ENCODE measurements around the gene NSFL1C. TPM values are rescaled to one million over a fixed set of nuclear protein-coding genes. Genes with fewer than 3 reads are reported as not detected.

NSFL1C gene
- total RNA-seq, 3 donors from 2014 or later: 70.3 to 84.1 (median 80.0) TPM

- no peak for ATAC-seq
- Histone ChIP-seq H3K9me3 (no peaks in the 10 kb centered on the region), H3K4me1 (ENCODE audit: low read depth) (peaks cover 40% of the 10 kb centered on the region), H3K36me3 (ENCODE audit: low read depth) (no peaks in the 10 kb centered on the region), H3K4me3 (no peak overlapping the region)
- DNase-seq: no peak
- intact Hi-C loops (cut with DNase I, micrococcal nuclease): no loop called here
- TF ChIP-seq CTCF (IDR thresholded peaks at IDR 0.05): no peak
Observed at GRCh38 chr20:1397710-1398109, 68.9 kb downstream of the NSFL1C start.

GRCh38 chr20:1396702-1397101 lies 69.9 kb downstream of the NSFL1C start:
- H3K9me3 ChIP-seq: no peaks in the 10 kb centered on the region
- intact Hi-C loops (cut with DNase I, micrococcal nuclease): no loop called here
- H3K36me3 ChIP-seq (ENCODE audit: low read depth): no peaks in the 10 kb centered on the region
- no peak for TF ChIP-seq CTCF (IDR thresholded peaks at IDR 0.05)
- DNase-seq (no peak), ATAC-seq (no peak)
- H3K4me3 ChIP-seq: no peak overlapping the region
- H3K4me1 ChIP-seq (ENCODE audit: low read depth): peaks cover 38% of the 10 kb centered on the region

- ATAC-seq (no peak), DNase-seq (no peak)
- Histone ChIP-seq H3K36me3 (ENCODE audit: low read depth) (no peaks in the 10 kb centered on the region), H3K4me3 (no peak overlapping the region), H3K9me3 (no peaks in the 10 kb centered on the region), H3K4me1 (ENCODE audit: low read depth) (peaks cover 38% of the 10 kb centered on the region)
- intact Hi-C loops (cut with DNase I, micrococcal nuclease): no loop called here
- no peak for TF ChIP-seq CTCF (IDR thresholded peaks at IDR 0.05)
Observed at GRCh38 chr20:1396264-1396663, 70.4 kb downstream of the NSFL1C start.

GRCh38 chr20:1394686-1395085 lies 72.0 kb downstream of the NSFL1C start:
- intact Hi-C loops (cut with DNase I, micrococcal nuclease): loop anchor here in 1 of 2 donors (5.0 kb wide), 2 partner anchors 67 to 82 kb away; partner anchors contain the start of gene SDCBP2
- TF ChIP-seq CTCF (IDR thresholded peaks at IDR 0.05): no peak
- ATAC-seq (no peak), DNase-seq (no peak)
- H3K36me3 ChIP-seq (ENCODE audit: low read depth): no peaks in the 10 kb centered on the region
- peaks cover 36% of the 10 kb centered on the region for H3K4me1 ChIP-seq (ENCODE audit: low read depth)
- H3K9me3 ChIP-seq: no peaks in the 10 kb centered on the region
- no peak overlapping the region for H3K4me3 ChIP-seq

- intact Hi-C loops (cut with DNase I, micrococcal nuclease): loop anchor here in 1 of 2 donors (5.0 kb wide), 2 partner anchors 66 to 81 kb away; partner anchors contain the start of gene SDCBP2
- Histone ChIP-seq H3K4me1 (ENCODE audit: low read depth) (peaks cover 36% of the 10 kb centered on the region), H3K4me3 (no peak overlapping the region), H3K36me3 (ENCODE audit: low read depth) (no peaks in the 10 kb centered on the region), H3K9me3 (no peaks in the 10 kb centered on the region)
- ATAC-seq: no peak
- no peak for TF ChIP-seq CTCF (IDR thresholded peaks at IDR 0.05)
- no peak for DNase-seq
Observed at GRCh38 chr20:1393507-1393882, 73.2 kb downstream of the NSFL1C start.
